HG03039 (cell line): ENCODE results near the gene ZNF462.
A peak's percentile ranks its signal among the peaks of the same experiment; 100 is the strongest.
"Not testable (repeated sequence)": the region's sequence is repeated elsewhere in the genome, so short reads cannot be mapped to it uniquely, and the experiment has no call there.

Experiments
- ATAC-seq: cut with Tn5 transposase; IDR thresholded peaks from one replicate; pipeline ENCODE4 v1.9.1; 2021; ENCODE audit warnings: mild to moderate bottlenecking, moderate library complexity; ENCODE audit not compliant: unreplicated experiment

The ZNF462 gene

GRCh38 chr9:106989904-106990303 lies 126.9 kb downstream of the ZNF462 start:
- ATAC-seq: not testable (repeated sequence)

- no peak for ATAC-seq
Measured at GRCh38 chr9:106992186-106992585, 129.2 kb downstream of the ZNF462 start.

GRCh38 chr9:106993603-106994002 lies 130.6 kb downstream of the ZNF462 start:
- ATAC-seq: no peak

- ATAC-seq: no peak
Measured at GRCh38 chr9:106994463-106994862, 131.5 kb downstream of the ZNF462 start.

- ATAC-seq: no peak
Measured at GRCh38 chr9:107000218-107000617, 137.3 kb downstream of the ZNF462 start.

- ATAC-seq: no peak
Measured at GRCh38 chr9:107005201-107005600, 142.2 kb downstream of the ZNF462 start.

GRCh38 chr9:107007402-107007801 lies 144.4 kb downstream of the ZNF462 start:
- no peak for ATAC-seq

- ATAC-seq: no peak
Measured at GRCh38 chr9:107008011-107008410, 145.0 kb downstream of the ZNF462 start.

GRCh38 chr9:107008447-107008846 lies 145.5 kb downstream of the ZNF462 start:
- ATAC-seq: no peak

GRCh38 chr9:107016383-107016782 lies 153.4 kb downstream of the ZNF462 start:
- no peak for ATAC-seq

- no peak for ATAC-seq
Measured at GRCh38 chr9:107018861-107019545, 156.0 kb downstream of the ZNF462 start.

- peak; percentile 70 for ATAC-seq
Measured at GRCh38 chr9:107020040-107020530, 157.1 kb downstream of the ZNF462 start.

GRCh38 chr9:107024193-107024592 lies 161.2 kb downstream of the ZNF462 start:
- no peak for ATAC-seq

- no peak for ATAC-seq
Measured at GRCh38 chr9:107025260-107026035, 162.5 kb downstream of the ZNF462 start.

- no peak for ATAC-seq
Measured at GRCh38 chr9:107029146-107029545, 166.2 kb downstream of the ZNF462 start.

- ATAC-seq: no peak
Measured at GRCh38 chr9:107033966-107034365, 171.0 kb downstream of the ZNF462 start.

GRCh38 chr9:107034831-107035230 lies 171.9 kb downstream of the ZNF462 start:
- ATAC-seq: no peak

GRCh38 chr9:107036367-107036766 lies 173.4 kb downstream of the ZNF462 start:
- no peak for ATAC-seq

GRCh38 chr9:107039542-107039941 lies 176.6 kb downstream of the ZNF462 start:
- ATAC-seq: no peak

- no peak for ATAC-seq
Measured at GRCh38 chr9:107042606-107043005, 179.6 kb downstream of the ZNF462 start.

- no peak for ATAC-seq
Measured at GRCh38 chr9:107043886-107044285, 180.9 kb downstream of the ZNF462 start.

- ATAC-seq: no peak
Measured at GRCh38 chr9:107044872-107045271, 181.9 kb downstream of the ZNF462 start.
